Upper lobe of left lung (tissue), 6 donors: ENCODE data around the gene SLC25A24. TPM values are rescaled to one million over a fixed set of nuclear protein-coding genes. Genes with fewer than 3 reads are reported as not detected.
A peak's percentile ranks its signal among the peaks of the same experiment; 100 is the strongest.
"Not testable (repeated sequence)": the region's sequence is repeated elsewhere in the genome, so short reads cannot be mapped to it uniquely, and the experiment has no call there.

Experiments
- ATAC-seq, 2 donors: fragments of 200-7000 bp; cut with Tn5 transposase; one replicate each; pipeline ENCODE4 v1.9.1; 2022; ENCODE audit warnings: mild to moderate bottlenecking in 2 of 2, moderate library complexity in 2 of 2; ENCODE audit not compliant: low FRiP score in 2 of 2
- DNase-seq, 2 donors: peaks; one replicate each; pipeline ENCODE4 v3.0.0-alpha.2; 2019 to 2020
- H3K27ac ChIP-seq, 4 donors: fragments of 200-600 bp; sonication (generic); one replicate each; pipeline ENCODE4 v1.5.1; 2016 to 2019
- H3K27me3 ChIP-seq, 4 donors: fragments of 200-600 bp; sonication (generic); one replicate each; pipeline ENCODE4 v1.5.1; 2017 to 2019
- H3K36me3 ChIP-seq, 4 donors: fragments of 200-600 bp; sonication (generic); one replicate each; pipeline ENCODE4 v1.5.1; 2016 to 2019
- H3K4me1 ChIP-seq, 4 donors: fragments of 200-600 bp; sonication (generic); one replicate each; pipeline ENCODE4 v1.5.1; 2018 to 2019
- H3K4me3 ChIP-seq, 4 donors: fragments of 200-600 bp; sonication (generic); one replicate each; pipeline ENCODE4 v1.5.1; 2017 to 2019; ENCODE audit warnings: mild to moderate bottlenecking in 2 of 4, moderate library complexity in 1 of 4
- H3K9me3 ChIP-seq, 4 donors: fragments of 200-600 bp; sonication (generic); one replicate each; pipeline ENCODE4 v1.5.1; 2018 to 2019
- CTCF ChIP-seq, 6 experiments: fragments of 450-650 bp in 4 of 6; fragments of 200-600 bp in 2 of 6; sonication (generic) in 2 of 6; IDR thresholded peaks; one replicate each; pipeline ENCODE4 v1.5.1; 2016 to 2019; ENCODE audit warnings: antibody characterized with exemption in 6 of 6
- EP300 ChIP-seq, 4 donors: sonication (generic); formaldehyde crosslinking; IDR thresholded peaks; one replicate each; pipeline ENCODE4 v1.5.1; 2017; ENCODE audit warnings: antibody characterized with exemption in 4 of 4, control low read depth in 2 of 4
- POLR2A ChIP-seq, 4 donors: fragments of 450-650 bp; IDR thresholded peaks; one replicate each; pipeline ENCODE4 v1.5.1; 2016 to 2017; ENCODE audit warnings: antibody characterized with exemption in 4 of 4, mild to moderate bottlenecking in 2 of 4
- POLR2AphosphoS5 ChIP-seq, 2 donors: sonication (generic); formaldehyde crosslinking; IDR thresholded peaks; one replicate each; pipeline ENCODE4 v1.5.1; 2017; ENCODE audit warnings: antibody characterized with exemption in 2 of 2
- WGBS, 2 donors: methylation state at CpG; one replicate each; pipeline ENCODE4 v1.1.5; 2017 to 2018; 5-methylcytosine and 5-hydroxymethylcytosine counted together
- total RNA-seq, 6 donors: library from RNA; depleted of rRNA in 4 of 6; stranded (reverse); fragments of >200 nt in 4 of 6; gene quantifications; one replicate each; pipeline versions ENCODE4 v1.1.0 to v1.2.1, GENCODE V29; 2016 to 2021
- donor health status: DM: no; HTN: no; CAD: no; lungs with moderate emphysema.
- donor health status: DM: no; HTN: yes; CAD: no; lungs with severe emphysema.

SLC25A24 gene
- total RNA-seq, 6 donors from 2014 or later, result 28.6 to 96.7 (median 42.5) TPM

DNA sequence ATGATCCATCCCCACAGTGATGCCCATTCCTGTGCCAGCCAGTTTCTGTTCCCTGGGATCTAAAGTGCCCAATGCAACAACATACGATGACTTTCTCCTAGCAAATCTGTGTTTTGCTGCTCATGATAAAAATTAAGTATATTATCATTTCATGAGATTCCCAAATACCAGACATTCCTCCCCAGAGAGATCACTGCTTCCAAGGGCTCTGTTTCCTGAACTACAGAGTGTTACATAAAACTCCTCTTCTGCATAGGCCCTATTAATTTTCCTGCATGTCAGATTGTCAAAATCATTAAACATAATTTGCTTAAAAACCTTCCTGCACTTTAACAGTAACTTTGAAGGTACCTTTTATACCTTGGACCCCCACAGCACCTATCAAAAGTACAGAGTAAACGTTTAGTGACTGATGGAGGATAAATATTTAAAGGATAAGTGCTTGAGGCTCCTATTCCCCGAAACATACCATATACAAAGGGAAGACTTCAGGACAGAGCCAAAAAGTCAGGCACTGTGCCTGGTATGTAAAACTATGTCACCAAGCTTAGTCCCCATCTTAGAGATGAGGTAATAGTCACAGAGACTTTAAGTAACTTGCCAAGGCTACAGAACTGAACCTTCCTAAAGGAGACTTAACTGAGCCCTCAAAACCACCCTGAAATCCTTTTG is 50.2 kb downstream of the SLC25A24 start:
- no peak for TF ChIP-seq EP300 (IDR thresholded peaks at IDR 0.05)
- TF ChIP-seq CTCF (IDR thresholded peaks at IDR 0.05), result no peak
- Histone ChIP-seq H3K4me3 (no peak overlapping the region), H3K4me1 (no peaks in the 10 kb centered on the region), H3K36me3 (peaks cover 13 to 98% (median 59%) of the 10 kb centered on the region in 4 donors), H3K9me3 (peaks cover 0 to 3% (median 0%) of the 10 kb centered on the region in 4 donors), H3K27ac (no peak overlapping the region), H3K27me3 (no peaks in the 10 kb centered on the region)
- ATAC-seq (no peak), DNase-seq (no peak)
- 75 to 76% methylated on average over 3 of the region's 3 CpGs for WGBS, 2 donors

DNA sequence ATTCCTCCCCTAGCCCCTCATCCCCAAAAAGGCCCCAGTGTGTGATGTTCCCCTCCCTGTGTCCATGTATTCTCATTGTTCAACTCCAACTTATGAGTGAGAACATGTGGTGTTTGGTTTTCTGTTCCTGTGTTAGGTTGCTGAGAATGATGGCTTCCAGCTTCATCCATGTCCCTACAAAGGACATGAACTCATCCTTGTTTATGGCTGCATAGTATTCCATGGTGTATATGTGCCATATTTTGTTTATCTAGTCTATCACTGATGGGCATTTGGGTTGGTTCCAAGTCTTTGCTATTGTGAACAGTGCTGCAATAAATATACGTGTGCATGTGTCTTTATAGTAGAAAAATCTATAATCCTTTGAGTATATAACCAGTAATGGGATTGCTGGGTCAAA is 55.6 kb downstream of the SLC25A24 start:
- not testable (repeated sequence) for H3K27ac ChIP-seq, H3K4me3 ChIP-seq, ATAC-seq, H3K27me3 ChIP-seq, DNase-seq, H3K4me1 ChIP-seq, H3K9me3 ChIP-seq
- 95% methylated on average over 1 of the region's 1 CpG for WGBS, 2 donors
- peaks cover 13 to 80% (median 29%) of the 10 kb centered on the region in 4 donors for H3K36me3 ChIP-seq

DNA sequence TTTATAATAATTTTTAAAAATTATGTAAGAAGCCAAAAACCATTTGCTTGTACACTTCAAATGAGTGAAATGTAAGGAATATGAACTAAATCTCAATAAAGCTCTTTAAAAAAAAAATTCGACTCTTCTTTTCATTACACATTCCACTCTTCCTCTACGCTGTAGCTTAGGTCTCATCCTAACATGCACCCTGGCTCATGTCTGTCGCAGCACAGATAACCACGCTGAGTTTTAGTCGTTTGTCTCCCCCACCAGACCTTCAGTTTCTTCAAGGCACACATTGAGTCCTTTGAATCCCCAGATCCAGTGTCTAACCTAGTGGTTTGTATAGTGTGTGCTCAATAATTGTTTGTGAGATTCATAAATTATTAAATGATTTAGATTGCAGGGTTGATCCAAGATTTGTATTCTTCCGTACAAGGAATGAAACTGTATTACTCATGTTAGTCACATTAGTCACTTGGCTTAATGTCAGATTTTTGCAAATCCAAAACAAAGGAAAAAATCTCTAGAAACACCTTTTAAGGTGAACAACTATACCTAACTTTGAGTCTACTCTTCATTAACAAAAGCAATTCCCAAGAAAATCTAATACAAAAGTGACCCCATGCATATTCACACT is 57.3 kb downstream of the SLC25A24 start:
- no peaks in the 10 kb centered on the region for H3K27me3 ChIP-seq
- no peak overlapping the region for H3K27ac ChIP-seq
- H3K4me1 ChIP-seq, result no peaks in the 10 kb centered on the region
- H3K9me3 ChIP-seq, result peaks cover 0 to 3% (median 0%) of the 10 kb centered on the region in 4 donors
- peaks cover 17 to 80% (median 30%) of the 10 kb centered on the region in 4 donors for H3K36me3 ChIP-seq
- TF ChIP-seq POLR2AphosphoS5 (IDR thresholded peaks at IDR 0.05), result no peak
- no peak for TF ChIP-seq CTCF (IDR thresholded peaks at IDR 0.05)
- TF ChIP-seq EP300 (IDR thresholded peaks at IDR 0.05), result no peak
- no peak for TF ChIP-seq POLR2A (IDR thresholded peaks at IDR 0.05)
- no peak for DNase-seq
- no peak overlapping the region for H3K4me3 ChIP-seq
- no peak for ATAC-seq
- 86 to 93% methylated on average over 6 of the region's 6 CpGs for WGBS, 2 donors

- H3K36me3 ChIP-seq, result peaks cover 13 to 80% (median 30%) of the 10 kb centered on the region in 4 donors
These were observed 57.9 kb downstream of the SLC25A24 start for GRCh38 chr1:108142258-108142657.

GRCh38 chr1:108141621-108142020 is 58.5 kb downstream of the SLC25A24 start:
- no peak overlapping the region for H3K27ac ChIP-seq

More at GRCh38 chr1:108142258-108142657, 57.9 kb downstream of the SLC25A24 start:
- TF ChIP-seq CTCF (IDR thresholded peaks at IDR 0.05), result no peak
- TF ChIP-seq POLR2AphosphoS5 (IDR thresholded peaks at IDR 0.05), result no peak
- no peak for TF ChIP-seq EP300 (IDR thresholded peaks at IDR 0.05)
- TF ChIP-seq POLR2A (IDR thresholded peaks at IDR 0.05), result no peak
- H3K4me1 ChIP-seq, result no peaks in the 10 kb centered on the region
- ATAC-seq (no peak), DNase-seq (no peak)
- H3K27me3 ChIP-seq, result no peaks in the 10 kb centered on the region
- peaks cover 0 to 3% (median 0%) of the 10 kb centered on the region in 4 donors for H3K9me3 ChIP-seq
- no peak overlapping the region for H3K4me3 ChIP-seq
- 87 to 94% methylated on average over 4 of the region's 4 CpGs for WGBS, 2 donors
- no peak overlapping the region for H3K27ac ChIP-seq

More at GRCh38 chr1:108141621-108142020, 58.5 kb downstream of the SLC25A24 start:
- Histone ChIP-seq H3K27me3 (no peaks in the 10 kb centered on the region), H3K4me1 (no peaks in the 10 kb centered on the region), H3K9me3 (peaks cover 0 to 3% (median 0%) of the 10 kb centered on the region in 4 donors), H3K4me3 (no peak overlapping the region), H3K36me3 (peaks cover 15 to 80% (median 30%) of the 10 kb centered on the region in 4 donors)
- peak in 1 of 2 donors; percentile 63 for ATAC-seq
- TF ChIP-seq EP300 (IDR thresholded peaks at IDR 0.05) (no peak), POLR2AphosphoS5 (IDR thresholded peaks at IDR 0.05) (no peak), POLR2A (IDR thresholded peaks at IDR 0.05) (no peak), CTCF (IDR thresholded peaks at IDR 0.05) (no peak)
- 62 to 85% methylated on average over 3 of the region's 3 CpGs for WGBS, 2 donors
- no peak for DNase-seq
